Spleen (tissue), 7 donors: ENCODE results near the gene FSCN2.

Experiments used
- POLR2A ChIP-seq, 3 donors: fragments of 450-650 bp; IDR thresholded peaks; one replicate each; pipeline ENCODE4 v1.5.1; 2017; ENCODE audit warnings: antibody characterized with exemption in 3 of 3, mild to moderate bottlenecking in 1 of 3
- POLR2AphosphoS5 ChIP-seq, 3 donors: sonication (generic); formaldehyde crosslinking; IDR thresholded peaks; one replicate each; pipeline ENCODE4 v1.5.1; 2017; ENCODE audit warnings: antibody characterized with exemption in 3 of 3
- TF ChIP-seq, protein P1 (sequence below), 11 experiments: fragments of 200-600 bp in 7 of 11; fragments of 450-650 bp in 4 of 11; sonication (generic) in 4 of 11; IDR thresholded peaks in 8 of 11; conservative IDR thresholded peaks in 3 of 11; 1 replicate in 7 of 11; 2 replicates in 4 of 11; pipeline versions ENCODE4 v1.4.0 to v1.8.0; 2016 to 2021; ENCODE audit warnings: antibody characterized with exemption in 11 of 11, inconsistent platforms in 4 of 11, mild to moderate bottlenecking in 1 of 11
- donor health status: DM: no; HTN: no; CAD: no; lungs with moderate emphysema.
- donor health status: DM: no; HTN: no; CAD: no.
- donor health status: DM: no; HTN: no; CAD: no.

DNA sequence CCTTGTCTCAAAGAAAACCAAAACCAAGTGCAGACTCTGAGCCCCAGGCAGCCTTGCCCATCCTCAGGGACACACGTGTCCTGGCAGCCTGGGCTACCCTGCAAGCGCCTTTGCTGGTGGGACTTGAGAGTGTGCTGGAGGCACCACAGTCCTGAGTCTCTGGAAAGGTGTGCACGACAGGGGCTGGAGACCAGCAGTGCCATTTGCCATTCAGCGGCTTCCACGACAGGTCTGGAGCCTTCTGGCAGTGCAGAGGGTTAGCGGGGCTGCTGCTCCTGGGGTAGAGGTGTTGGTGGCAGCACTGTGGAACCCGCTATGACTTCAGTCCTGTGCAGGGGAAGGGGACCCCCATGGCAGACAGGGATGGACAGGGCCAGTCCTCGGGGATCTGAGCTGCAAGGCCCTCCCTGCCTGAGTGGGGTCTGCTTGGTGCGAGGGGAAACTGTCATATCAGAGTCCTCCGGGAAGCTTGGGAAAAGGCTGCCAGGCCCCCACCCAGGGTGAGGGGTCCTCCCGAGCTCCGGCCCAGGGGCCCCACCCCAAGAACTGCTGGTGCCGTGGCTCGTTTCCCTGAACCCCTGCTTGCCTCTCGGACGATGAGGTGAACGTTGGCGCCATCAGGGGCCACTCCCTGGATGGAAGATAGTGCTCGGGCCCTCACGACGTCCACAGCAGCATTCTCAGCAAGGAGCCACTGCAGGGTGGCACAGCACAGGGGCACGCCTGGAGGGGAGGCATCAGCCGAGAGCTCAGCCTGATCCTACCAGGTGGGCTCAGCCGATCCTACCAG is 17.2 kb downstream of the FSCN2 start:
- TF ChIP-seq, protein P1, sequence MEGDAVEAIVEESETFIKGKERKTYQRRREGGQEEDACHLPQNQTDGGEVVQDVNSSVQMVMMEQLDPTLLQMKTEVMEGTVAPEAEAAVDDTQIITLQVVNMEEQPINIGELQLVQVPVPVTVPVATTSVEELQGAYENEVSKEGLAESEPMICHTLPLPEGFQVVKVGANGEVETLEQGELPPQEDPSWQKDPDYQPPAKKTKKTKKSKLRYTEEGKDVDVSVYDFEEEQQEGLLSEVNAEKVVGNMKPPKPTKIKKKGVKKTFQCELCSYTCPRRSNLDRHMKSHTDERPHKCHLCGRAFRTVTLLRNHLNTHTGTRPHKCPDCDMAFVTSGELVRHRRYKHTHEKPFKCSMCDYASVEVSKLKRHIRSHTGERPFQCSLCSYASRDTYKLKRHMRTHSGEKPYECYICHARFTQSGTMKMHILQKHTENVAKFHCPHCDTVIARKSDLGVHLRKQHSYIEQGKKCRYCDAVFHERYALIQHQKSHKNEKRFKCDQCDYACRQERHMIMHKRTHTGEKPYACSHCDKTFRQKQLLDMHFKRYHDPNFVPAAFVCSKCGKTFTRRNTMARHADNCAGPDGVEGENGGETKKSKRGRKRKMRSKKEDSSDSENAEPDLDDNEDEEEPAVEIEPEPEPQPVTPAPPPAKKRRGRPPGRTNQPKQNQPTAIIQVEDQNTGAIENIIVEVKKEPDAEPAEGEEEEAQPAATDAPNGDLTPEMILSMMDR (IDR thresholded peaks at IDR 0.05 in 8 of 11, conservative IDR thresholded peaks at IDR 0.05 in 3 of 11), result no peak
- peak in 1 of 3 donors; percentile 8 for TF ChIP-seq POLR2AphosphoS5 (IDR thresholded peaks at IDR 0.05)
- no peak for TF ChIP-seq POLR2A (IDR thresholded peaks at IDR 0.05)
